Loucy (cell line): ENCODE results near the gene RUNX2.
A peak's percentile ranks its signal among the peaks of the same experiment; 100 is the strongest.

Experiments
- H2AFZ ChIP-seq: fragments of 200-600 bp; sonication (generic); 2 replicates; pipeline ENCODE4 v1.6.0; 2016; ENCODE audit warnings: antibody characterized with exemption, mild to moderate bottlenecking, low read length, moderate library complexity
- H3F3A ChIP-seq: fragments of 200-600 bp; 2 replicates; pipeline ENCODE4 v1.6.0; 2016; ENCODE audit warnings: antibody characterized with exemption, low read depth, mild to moderate bottlenecking
- H3K27me3 ChIP-seq: fragments of 200-600 bp; sonication (generic); 2 replicates; pipeline ENCODE4 v1.6.1; 2014; ENCODE audit warnings: low read length, mild to moderate bottlenecking; ENCODE audit not compliant: insufficient read depth, poor library complexity, severe bottlenecking
- H3K36me3 ChIP-seq: fragments of 200-600 bp; sonication (generic); 2 replicates; pipeline ENCODE4 v1.6.1; 2016; ENCODE audit warnings: low read length; ENCODE audit not compliant: insufficient read depth
- H3K4me1 ChIP-seq: fragments of 200-600 bp; sonication (generic); 2 replicates; pipeline ENCODE4 v1.5.1; 2014; ENCODE audit warnings: low read length, mild to moderate bottlenecking; ENCODE audit not compliant: insufficient read depth, poor library complexity, severe bottlenecking
- H3K4me2 ChIP-seq: fragments of 200-600 bp; sonication (generic); 2 replicates; pipeline ENCODE4 v1.6.0; 2014; ENCODE audit warnings: antibody characterized with exemption, low read length, low read depth, mild to moderate bottlenecking; ENCODE audit not compliant: poor library complexity, severe bottlenecking
- H3K4me3 ChIP-seq: fragments of 200-600 bp; sonication (generic); 2 replicates; pipeline ENCODE4 v1.5.1; 2014; ENCODE audit warnings: low read length, mild to moderate bottlenecking, mixed read lengths; ENCODE audit not compliant: poor library complexity, severe bottlenecking
- H3K79me2 ChIP-seq: fragments of 200-600 bp; sonication (generic); 2 replicates; pipeline ENCODE4 v1.6.1; 2014; ENCODE audit warnings: low read length; ENCODE audit not compliant: insufficient read depth
- H3K9ac ChIP-seq: fragments of 200-600 bp; sonication (generic); 2 replicates; pipeline ENCODE4 v1.6.0; 2014; ENCODE audit warnings: mild to moderate bottlenecking, low read depth, low read length, moderate library complexity; ENCODE audit not compliant: poor library complexity, severe bottlenecking
- H3K9me2 ChIP-seq: fragments of 200-600 bp; sonication (generic); replicated peaks from 2 replicates; pipeline ENCODE4 v1.6.1; 2016; ENCODE audit warnings: low read depth, low read length, mixed read lengths
- H3K9me3 ChIP-seq: fragments of 200-600 bp; sonication (generic); 2 replicates; pipeline ENCODE4 v1.6.1; 2014; ENCODE audit warnings: mild to moderate bottlenecking, antibody characterized with exemption, low read length, low read depth; ENCODE audit not compliant: insufficient read depth
- H4K20me1 ChIP-seq: fragments of 200-600 bp; sonication (generic); 2 replicates; pipeline ENCODE4 v1.6.0; 2014; ENCODE audit warnings: antibody characterized with exemption, low read length, mild to moderate bottlenecking; ENCODE audit not compliant: insufficient read depth, poor library complexity, severe bottlenecking
- EZH2phosphoT487 ChIP-seq: fragments of 200-600 bp; IDR thresholded peaks from 2 replicates; pipeline ENCODE4 v1.6.1; 2018; ENCODE audit warnings: antibody characterized with exemption, mild to moderate bottlenecking, moderate library complexity, borderline replicate concordance
- TF ChIP-seq, protein P1 (sequence below): fragments of 200-600 bp; sonication (generic); conservative IDR thresholded peaks from 2 replicates; pipeline ENCODE4 v1.5.1; 2014; ENCODE audit warnings: mild to moderate bottlenecking, antibody characterized with exemption, low read length

The RUNX2 gene

DNA sequence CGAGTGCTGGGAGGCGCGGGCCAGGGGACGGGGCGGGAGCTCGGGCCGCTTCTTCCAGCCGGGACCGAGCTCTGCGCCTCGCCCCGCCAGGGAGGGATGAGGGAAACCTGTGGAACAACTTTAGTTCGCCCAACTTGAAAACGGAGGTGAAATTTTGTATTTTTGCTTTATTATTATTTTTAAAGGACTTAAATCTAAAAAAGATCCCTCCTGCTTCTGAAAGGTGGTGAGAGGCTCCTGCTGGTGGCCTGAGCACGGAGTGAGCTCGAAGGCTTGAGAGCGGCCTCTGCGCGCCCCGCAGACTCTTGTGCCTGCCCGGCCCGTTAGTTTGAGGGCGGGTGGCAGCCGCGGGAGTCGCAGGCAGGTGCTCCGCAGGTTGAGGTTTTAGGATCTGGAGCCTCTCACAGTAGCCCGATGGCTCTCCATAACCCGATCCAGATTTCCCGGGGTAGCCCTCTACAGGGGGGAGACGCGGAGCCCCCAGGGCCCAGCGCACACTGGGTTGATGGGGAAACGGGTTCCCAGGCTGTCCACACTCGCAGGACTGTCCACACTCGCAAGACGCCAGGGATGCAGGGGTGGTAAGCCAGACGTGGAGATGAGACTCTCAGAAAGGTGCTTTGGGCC, 95.8 kb downstream of the RUNX2 start:
- Histone ChIP-seq H3F3A (no peaks in the 10 kb centered on the region; the same call in 1 of the 2 replicates), H3K36me3 (no peaks in the 10 kb centered on the region), H3K4me1 (peaks cover 73% of the 10 kb centered on the region), H2AFZ (no peak overlapping the region), H3K9me3 (no peaks in the 10 kb centered on the region), H3K9me2 (no peaks in the 10 kb centered on the region), H3K9ac (peak overlapping the region; percentile 84), H3K27me3 (no peaks in the 10 kb centered on the region), H4K20me1 (no peaks in the 10 kb centered on the region), H3K4me2 (peak overlapping the region; percentile 79), H3K4me3 (peak overlapping the region; percentile 84), H3K79me2 (peaks cover 73% of the 10 kb centered on the region)
- TF ChIP-seq, protein P1, sequence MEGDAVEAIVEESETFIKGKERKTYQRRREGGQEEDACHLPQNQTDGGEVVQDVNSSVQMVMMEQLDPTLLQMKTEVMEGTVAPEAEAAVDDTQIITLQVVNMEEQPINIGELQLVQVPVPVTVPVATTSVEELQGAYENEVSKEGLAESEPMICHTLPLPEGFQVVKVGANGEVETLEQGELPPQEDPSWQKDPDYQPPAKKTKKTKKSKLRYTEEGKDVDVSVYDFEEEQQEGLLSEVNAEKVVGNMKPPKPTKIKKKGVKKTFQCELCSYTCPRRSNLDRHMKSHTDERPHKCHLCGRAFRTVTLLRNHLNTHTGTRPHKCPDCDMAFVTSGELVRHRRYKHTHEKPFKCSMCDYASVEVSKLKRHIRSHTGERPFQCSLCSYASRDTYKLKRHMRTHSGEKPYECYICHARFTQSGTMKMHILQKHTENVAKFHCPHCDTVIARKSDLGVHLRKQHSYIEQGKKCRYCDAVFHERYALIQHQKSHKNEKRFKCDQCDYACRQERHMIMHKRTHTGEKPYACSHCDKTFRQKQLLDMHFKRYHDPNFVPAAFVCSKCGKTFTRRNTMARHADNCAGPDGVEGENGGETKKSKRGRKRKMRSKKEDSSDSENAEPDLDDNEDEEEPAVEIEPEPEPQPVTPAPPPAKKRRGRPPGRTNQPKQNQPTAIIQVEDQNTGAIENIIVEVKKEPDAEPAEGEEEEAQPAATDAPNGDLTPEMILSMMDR, result no peak
- TF ChIP-seq EZH2phosphoT487, result no peak

DNA sequence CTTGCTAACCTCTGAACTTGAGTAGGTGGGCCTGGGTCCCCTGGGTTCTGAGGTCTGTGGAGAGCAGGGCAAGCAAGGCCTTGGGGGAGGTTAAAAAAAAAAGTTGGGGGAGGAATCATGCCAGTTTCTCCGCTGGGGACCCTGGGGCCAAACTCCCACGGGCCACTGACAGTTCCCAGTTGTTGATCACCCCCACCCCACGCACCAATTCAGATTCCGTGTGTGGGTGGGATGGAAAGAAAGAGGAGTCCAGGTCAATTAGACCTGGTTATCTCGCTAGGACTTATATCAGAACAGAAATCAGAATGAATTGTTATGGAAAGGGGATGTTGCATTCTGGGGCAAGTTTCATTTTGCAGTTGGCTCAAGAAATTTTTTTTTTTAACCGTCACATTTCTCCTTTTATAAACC, 96.3 kb downstream of the RUNX2 start:
- Histone ChIP-seq H3K4me2 (peak overlapping the region; percentile 79), H3K9me2 (no peaks in the 10 kb centered on the region), H3K9me3 (no peaks in the 10 kb centered on the region), H3K4me3 (peak overlapping the region; percentile 84), H3K9ac (peak overlapping the region; percentile 84), H4K20me1 (no peaks in the 10 kb centered on the region), H3K27me3 (no peaks in the 10 kb centered on the region), H3F3A (no peaks in the 10 kb centered on the region; the same call in 1 of the 2 replicates), H2AFZ (no peak overlapping the region), H3K4me1 (peaks cover 73% of the 10 kb centered on the region), H3K79me2 (peaks cover 79% of the 10 kb centered on the region), H3K36me3 (no peaks in the 10 kb centered on the region)
- TF ChIP-seq, protein P1, result no peak
- no peak for TF ChIP-seq EZH2phosphoT487

DNA sequence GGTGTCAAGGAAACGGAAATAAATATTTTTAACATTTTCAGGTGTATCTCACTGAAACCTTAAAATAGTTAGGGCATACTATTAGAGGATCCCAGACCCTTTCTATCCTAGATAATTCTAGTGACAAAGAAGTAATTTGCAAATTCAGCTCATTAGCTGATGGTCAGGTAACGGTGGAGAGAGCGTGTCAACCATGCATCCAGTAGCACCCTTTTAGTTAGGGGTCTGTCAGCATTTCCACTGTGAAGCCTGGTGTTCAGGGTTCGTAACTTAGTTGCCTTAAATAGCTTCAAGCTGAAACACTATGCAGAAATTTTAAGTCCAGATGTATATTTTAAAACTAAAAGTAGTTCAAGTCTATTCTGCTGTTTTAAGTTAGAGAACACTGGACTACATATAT, 98.1 kb downstream of the RUNX2 start:
- Histone ChIP-seq H3K4me3 (peak overlapping the region; percentile 27), H3K4me1 (peaks cover 75% of the 10 kb centered on the region), H2AFZ (no peak overlapping the region), H3K4me2 (peak overlapping the region; percentile 79), H3K9me2 (no peaks in the 10 kb centered on the region), H4K20me1 (no peaks in the 10 kb centered on the region), H3K36me3 (no peaks in the 10 kb centered on the region), H3K79me2 (peaks cover 79% of the 10 kb centered on the region), H3K9ac (peak overlapping the region; percentile 84), H3F3A (no peaks in the 10 kb centered on the region; the same call in 1 of the 2 replicates), H3K27me3 (no peaks in the 10 kb centered on the region), H3K9me3 (no peaks in the 10 kb centered on the region)
- TF ChIP-seq EZH2phosphoT487, result no peak
- TF ChIP-seq, protein P1, result no peak
